Stimulated activated naive CD8-positive, alpha-beta T cell treated with anti-CD3 and anti-CD28 coated beads, Interleukin-15, Interleukin-2, amounts not matched to agents 100 U/mL and 50 U/mL, for 24 hours (primary cell): ENCODE data around the gene AMBP.
"Not testable (repeated sequence)": the region's sequence is repeated elsewhere in the genome, so short reads cannot be mapped to it uniquely, and the experiment has no call there.

Experiments used
- ATAC-seq: fragments of 150-1000 bp; cut with Tn5 transposase; one replicate; pipeline ENCODE4 v1.10.0; 2021
- DNase-seq: peaks from one replicate; pipeline ENCODE4 v3.0.0; 2021

AMBP gene

DNA sequence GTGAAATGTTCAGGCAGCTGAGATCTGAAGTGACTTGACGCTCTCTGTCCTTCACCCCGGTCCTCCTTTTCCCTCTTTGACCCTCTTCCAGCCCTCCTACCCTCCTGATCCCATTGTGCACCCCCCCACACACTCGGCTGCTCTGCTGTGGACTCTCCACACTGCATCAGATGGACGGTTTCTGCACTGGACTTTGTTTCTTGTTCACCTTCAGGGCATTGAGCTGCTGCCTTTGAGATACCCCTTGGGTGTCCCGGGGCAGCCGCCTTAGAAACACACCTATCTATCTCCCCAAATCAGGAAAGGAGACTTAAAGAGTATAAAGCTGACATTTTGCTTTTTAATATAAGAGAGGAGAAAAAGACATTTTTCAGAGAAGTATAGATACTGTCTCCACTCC is 27.5 kb downstream of the AMBP start:
- DNase-seq (no peak), ATAC-seq (no peak)

- no peak for DNase-seq
- ATAC-seq = no peak
These were observed 27.9 kb downstream of the AMBP start for GRCh38 chr9:114050226-114050568.

DNA sequence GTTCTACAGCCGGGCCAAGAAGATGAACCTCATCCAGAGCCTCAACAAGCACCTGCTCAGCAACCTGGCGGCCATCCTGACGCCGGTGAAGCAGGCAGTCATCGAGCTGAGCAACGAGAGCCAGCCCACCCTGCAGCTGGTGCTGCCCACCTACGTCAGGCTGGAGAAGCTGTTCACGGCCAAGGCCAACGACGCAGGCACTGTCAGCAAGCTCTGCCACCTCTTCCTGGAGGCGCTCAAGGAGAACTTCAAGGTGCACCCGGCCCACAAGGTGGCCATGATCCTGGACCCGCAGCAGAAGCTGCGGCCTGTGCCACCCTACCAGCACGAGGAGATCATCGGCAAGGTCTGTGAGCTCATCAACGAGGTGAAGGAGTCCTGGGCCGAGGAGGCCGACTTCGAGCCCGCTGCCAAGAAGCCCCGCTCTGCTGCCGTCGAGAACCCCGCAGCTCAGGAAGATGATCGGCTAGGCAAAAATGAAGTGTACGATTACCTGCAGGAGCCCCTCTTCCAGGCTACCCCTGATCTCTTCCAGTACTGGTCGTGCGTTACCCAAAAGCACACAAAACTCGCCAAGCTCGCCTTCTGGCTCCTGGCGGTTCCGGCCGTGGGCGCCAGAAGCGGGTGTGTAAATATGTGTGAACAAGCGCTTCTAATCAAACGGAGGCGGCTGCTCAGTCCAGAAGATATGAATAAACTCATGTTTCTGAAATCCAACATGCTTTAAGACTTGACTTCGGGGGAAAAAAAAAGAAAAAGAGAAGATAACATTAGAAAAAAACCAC is 28.5 kb downstream of the AMBP start:
- ATAC-seq (no peak), DNase-seq (no peak)

GRCh38 chr9:114048533-114049415 is 29.3 kb downstream of the AMBP start:
- DNase-seq (no peak), ATAC-seq (no peak)

- ATAC-seq = no peak
- DNase-seq = no peak
These were observed 30.4 kb downstream of the AMBP start for GRCh38 chr9:114047717-114048116.

DNA sequence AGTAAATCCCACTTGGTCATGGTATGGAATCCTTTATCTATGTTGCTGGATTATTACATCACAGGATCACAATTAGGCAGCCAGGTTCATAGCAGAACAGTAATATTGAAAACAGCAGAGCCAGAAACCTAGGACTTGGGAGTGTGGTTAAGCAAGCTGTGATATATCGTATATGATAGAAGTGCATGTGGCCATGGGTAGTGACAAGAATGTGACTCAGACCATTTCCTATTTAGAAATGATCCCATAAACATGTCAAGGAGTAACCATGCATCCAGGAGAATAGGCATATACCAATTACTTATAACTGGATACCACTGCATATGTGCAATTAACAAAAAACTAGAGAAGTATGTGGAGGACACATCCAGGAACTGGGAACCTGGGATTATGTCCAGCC is 31.2 kb downstream of the AMBP start:
- no peak for DNase-seq
- ATAC-seq = no peak

- DNase-seq (no peak), ATAC-seq (no peak)
These were observed 31.8 kb downstream of the AMBP start for GRCh38 chr9:114046237-114046755.

- not testable (repeated sequence) for ATAC-seq, DNase-seq
These were observed 34.4 kb downstream of the AMBP start for GRCh38 chr9:114043660-114044059.

DNA sequence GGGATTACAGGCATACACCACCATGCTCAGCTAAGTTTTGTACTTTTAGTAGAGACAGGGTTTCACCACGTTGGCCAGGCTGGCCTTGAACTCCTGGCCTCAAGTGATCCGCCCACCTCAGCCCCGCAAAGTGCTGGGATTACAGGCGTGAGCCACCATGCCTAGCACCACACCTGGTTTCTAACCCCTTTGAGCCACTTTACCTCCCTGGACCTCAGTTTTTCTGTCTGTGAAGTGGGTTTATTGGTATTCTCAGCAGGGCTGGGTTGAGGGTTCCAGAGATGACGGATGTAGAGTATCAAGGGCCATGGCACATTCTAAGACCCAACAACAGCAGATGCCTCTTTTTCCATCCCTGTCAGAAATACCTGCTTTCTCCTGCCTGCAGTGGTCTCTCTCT is 38.6 kb downstream of the AMBP start:
- DNase-seq (no peak), ATAC-seq (no peak)

- no peak for DNase-seq
- ATAC-seq = no peak
These were observed 39.3 kb downstream of the AMBP start for GRCh38 chr9:114038724-114039313.

- DNase-seq = no peak
- no peak for ATAC-seq
These were observed 40.0 kb downstream of the AMBP start for GRCh38 chr9:114037961-114038723.

- ATAC-seq = no peak
These were observed 40.9 kb downstream of the AMBP start for GRCh38 chr9:114037249-114037648.

GRCh38 chr9:114035845-114036801 is 42.0 kb downstream of the AMBP start:
- ATAC-seq (no peak), DNase-seq (no peak)

More at GRCh38 chr9:114037249-114037648, 40.9 kb downstream of the AMBP start:
- DNase-seq = no peak

- ATAC-seq = no peak
- no peak for DNase-seq
These were observed 42.8 kb downstream of the AMBP start for GRCh38 chr9:114035221-114035844.

DNA sequence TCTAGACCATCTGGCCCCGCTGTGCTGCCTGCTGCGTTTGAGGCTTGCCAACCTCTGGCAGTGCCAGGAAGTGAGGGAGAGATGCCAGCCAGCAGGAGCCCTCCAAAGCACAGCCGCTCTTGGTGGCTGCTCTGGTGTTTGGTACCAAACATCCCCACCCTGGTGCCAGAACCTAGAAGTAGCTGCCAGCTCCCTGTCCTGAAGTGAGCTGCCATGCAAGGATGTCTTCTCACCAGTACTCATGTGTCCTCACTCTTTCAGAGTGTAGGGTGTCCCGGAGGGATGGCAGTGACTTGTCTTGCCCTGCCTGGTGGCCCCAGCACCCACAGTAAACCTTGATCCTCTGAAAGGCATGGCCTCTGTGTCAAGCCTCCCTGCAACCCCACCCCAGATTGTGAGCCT is 43.4 kb downstream of the AMBP start:
- DNase-seq = no peak
- ATAC-seq = no peak

DNA sequence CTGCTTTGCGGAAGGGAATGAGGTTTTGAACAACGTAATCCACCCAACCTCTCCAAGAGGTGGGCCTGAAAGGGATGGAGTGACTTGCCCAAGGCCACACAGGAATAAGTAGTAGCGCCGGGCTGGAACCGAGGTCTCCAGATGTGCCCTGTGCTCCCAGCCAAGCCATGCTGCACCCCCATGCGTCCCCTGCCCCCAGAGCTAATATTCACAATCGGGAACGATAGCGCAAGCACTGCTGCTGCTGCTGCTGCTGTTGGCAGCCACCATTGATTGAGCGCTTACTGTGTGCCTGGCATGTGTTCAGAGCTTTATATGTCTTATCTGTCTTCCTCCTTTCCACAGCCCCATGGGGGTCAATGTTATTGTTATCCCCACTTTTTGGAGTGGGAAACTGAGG is 43.9 kb downstream of the AMBP start:
- DNase-seq (no peak), ATAC-seq (no peak)

GRCh38 chr9:114033397-114034103 is 44.5 kb downstream of the AMBP start:
- ATAC-seq (no peak), DNase-seq (peak; percentile 16)

- ATAC-seq = no peak
- no peak for DNase-seq
These were observed 45.9 kb downstream of the AMBP start for GRCh38 chr9:114031948-114032840.
